ENCODE data around the gene NDEL1. TPM values are rescaled to one million over a fixed set of nuclear protein-coding genes. Genes with fewer than 3 reads are reported as not detected.

The NDEL1 gene
- total RNA-seq, 1 experiment from 2014 or later: 39.2 TPM

- ChIA-PET RAD21 (ENCODE audit: low non-redundant PET in 1 of 2, low total read pairs in 2 of 2, uncharacterized antibody in 2 of 2, unreplicated experiment in 2 of 2) (no interaction called here), CTCF (no interaction called here), POLR2A (no interaction called here)
- Histone ChIP-seq H3K4me1 (ENCODE audit: control insufficient read depth in 1 of 2, insufficient read depth in 2 of 2, low read length in 2 of 2) (no peaks in the 10 kb centered on the region), H3K9ac (ENCODE audit: low read length) (no peak overlapping the region), H3K9me3 (ENCODE audit: control insufficient read depth in 1 of 2, insufficient read depth in 1 of 2, low read depth in 1 of 2, low read length in 2 of 2) (no peaks in the 10 kb centered on the region), H3K36me3 (ENCODE audit: control insufficient read depth in 1 of 2, insufficient read depth in 2 of 2, low read length in 2 of 2) (peaks cover 27 to 40% of the 10 kb centered on the region in 2 experiments), H3K79me2 (ENCODE audit: insufficient read depth, low read length) (no peaks in the 10 kb centered on the region; the same call in 1 of the 2 replicates), H4K20me1 (ENCODE audit: insufficient read depth) (no peaks in the 10 kb centered on the region), H3K27me3 (ENCODE audit: insufficient read depth, low read length) (no peaks in the 10 kb centered on the region), H3K27ac (ENCODE audit: low read depth, low read length) (no peak overlapping the region), H2AFZ (ENCODE audit: low read depth, low read length, poor library complexity, severe bottlenecking) (no peak overlapping the region), H3K9me2 (ENCODE audit: insufficient read depth) (no peaks in the 10 kb centered on the region), H3K4me2 (ENCODE audit: low read length) (no peak overlapping the region), H3K4me3 (replicated peaks in 1 of 2; ENCODE audit: low read depth in 1 of 2, low read length in 2 of 2) (no peak overlapping the region)
- TF ChIP-seq ZNF274 (IDR thresholded peaks at IDR 0.05; ENCODE audit: low read depth, low read length): no peak
- no TSS peak for BruUV-seq (replicated peaks)
- intact Hi-C loops (cut with micrococcal nuclease): no loop called here
- ATAC-seq (no peak), DNase-seq (ENCODE audit: low read depth, low spot score) (no peak)
These were observed 39.5 kb downstream of the NDEL1 start for GRCh38 chr17:8475227-8475626.

GRCh38 chr17:8475781-8476180 lies 40.1 kb downstream of the NDEL1 start:
- TF ChIP-seq SIN3A (IDR thresholded peaks at IDR 0.05; ENCODE audit: low read depth): no peak
- TF ChIP-seq RAD21 (IDR thresholded peaks at IDR 0.05; ENCODE audit: low read depth): no peak
- no peak for TF ChIP-seq EGR1 (IDR thresholded peaks at IDR 0.05; ENCODE audit: low read depth)
- TF ChIP-seq POLR2A (IDR thresholded peaks at IDR 0.05; ENCODE audit: borderline replicate concordance, extremely low read depth, insufficient read depth, insufficient read length): no peak
- no peak for TF ChIP-seq POLR2AphosphoS5 (IDR thresholded peaks at IDR 0.05; ENCODE audit: low read depth, low read length)
- TF ChIP-seq JUND (IDR thresholded peaks at IDR 0.05): no peak
- no peak for TF ChIP-seq FOSL1 (IDR thresholded peaks at IDR 0.05; ENCODE audit: low read depth)
- TF ChIP-seq ZFX (IDR thresholded peaks at IDR 0.05): no peak
- TF ChIP-seq CEBPB (IDR thresholded peaks at IDR 0.05; ENCODE audit: low read depth): no peak
- TF ChIP-seq, protein P1, sequence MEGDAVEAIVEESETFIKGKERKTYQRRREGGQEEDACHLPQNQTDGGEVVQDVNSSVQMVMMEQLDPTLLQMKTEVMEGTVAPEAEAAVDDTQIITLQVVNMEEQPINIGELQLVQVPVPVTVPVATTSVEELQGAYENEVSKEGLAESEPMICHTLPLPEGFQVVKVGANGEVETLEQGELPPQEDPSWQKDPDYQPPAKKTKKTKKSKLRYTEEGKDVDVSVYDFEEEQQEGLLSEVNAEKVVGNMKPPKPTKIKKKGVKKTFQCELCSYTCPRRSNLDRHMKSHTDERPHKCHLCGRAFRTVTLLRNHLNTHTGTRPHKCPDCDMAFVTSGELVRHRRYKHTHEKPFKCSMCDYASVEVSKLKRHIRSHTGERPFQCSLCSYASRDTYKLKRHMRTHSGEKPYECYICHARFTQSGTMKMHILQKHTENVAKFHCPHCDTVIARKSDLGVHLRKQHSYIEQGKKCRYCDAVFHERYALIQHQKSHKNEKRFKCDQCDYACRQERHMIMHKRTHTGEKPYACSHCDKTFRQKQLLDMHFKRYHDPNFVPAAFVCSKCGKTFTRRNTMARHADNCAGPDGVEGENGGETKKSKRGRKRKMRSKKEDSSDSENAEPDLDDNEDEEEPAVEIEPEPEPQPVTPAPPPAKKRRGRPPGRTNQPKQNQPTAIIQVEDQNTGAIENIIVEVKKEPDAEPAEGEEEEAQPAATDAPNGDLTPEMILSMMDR (IDR thresholded peaks at IDR 0.05 in 2 of 3, conservative IDR thresholded peaks at IDR 0.05 in 1 of 3; ENCODE audit: borderline replicate concordance in 1 of 3, insufficient read depth in 1 of 3, low read depth in 2 of 3, low read length in 2 of 3): no peak
- TF ChIP-seq ZBTB33 (IDR thresholded peaks at IDR 0.05; ENCODE audit: extremely low read depth, insufficient replicate concordance, low read length): no peak
- TF ChIP-seq MAX (IDR thresholded peaks at IDR 0.05): no peak
- TF ChIP-seq SP1 (IDR thresholded peaks at IDR 0.05; ENCODE audit: low read depth): no peak
- TF ChIP-seq ZNF274 (IDR thresholded peaks at IDR 0.05; ENCODE audit: low read depth, low read length): no peak
- TF ChIP-seq, protein P2, sequence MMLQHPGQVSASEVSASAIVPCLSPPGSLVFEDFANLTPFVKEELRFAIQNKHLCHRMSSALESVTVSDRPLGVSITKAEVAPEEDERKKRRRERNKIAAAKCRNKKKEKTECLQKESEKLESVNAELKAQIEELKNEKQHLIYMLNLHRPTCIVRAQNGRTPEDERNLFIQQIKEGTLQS (IDR thresholded peaks at IDR 0.05): no peak
- no TSS peak for BruUV-seq (replicated peaks)
- CTCF ChIA-PET: no interaction called here
- no peaks in the 10 kb centered on the region for H3K9me2 ChIP-seq (ENCODE audit: insufficient read depth)
- no peaks in the 10 kb centered on the region for H3K9me3 ChIP-seq (ENCODE audit: control insufficient read depth in 1 of 2, insufficient read depth in 1 of 2, low read depth in 1 of 2, low read length in 2 of 2)
- intact Hi-C loops (cut with micrococcal nuclease): no loop called here
- no peaks in the 10 kb centered on the region for H4K20me1 ChIP-seq (ENCODE audit: insufficient read depth)
- no peak overlapping the region for H3K4me3 ChIP-seq (replicated peaks in 1 of 2; ENCODE audit: low read depth in 1 of 2, low read length in 2 of 2)
- POLR2A ChIA-PET: no interaction called here
- H3K4me2 ChIP-seq (ENCODE audit: low read length): no peak overlapping the region
- no peaks in the 10 kb centered on the region for H3K27me3 ChIP-seq (ENCODE audit: insufficient read depth, low read length)
- RAD21 ChIA-PET (ENCODE audit: low non-redundant PET in 1 of 2, low total read pairs in 2 of 2, uncharacterized antibody in 2 of 2, unreplicated experiment in 2 of 2): no interaction called here
- H3K27ac ChIP-seq (ENCODE audit: low read depth, low read length): no peak overlapping the region
- DNase-seq (ENCODE audit: low read depth, low spot score) (no peak), ATAC-seq (no peak)
- no peak overlapping the region for H3K9ac ChIP-seq (ENCODE audit: low read length)
- peaks cover 27 to 40% of the 10 kb centered on the region in 2 experiments for H3K36me3 ChIP-seq (ENCODE audit: control insufficient read depth in 1 of 2, insufficient read depth in 2 of 2, low read length in 2 of 2)
- no peaks in the 10 kb centered on the region for H3K4me1 ChIP-seq (ENCODE audit: control insufficient read depth in 1 of 2, insufficient read depth in 2 of 2, low read length in 2 of 2)
- H2AFZ ChIP-seq (ENCODE audit: low read depth, low read length, poor library complexity, severe bottlenecking): no peak overlapping the region
- no peaks in the 10 kb centered on the region for H3K79me2 ChIP-seq (ENCODE audit: insufficient read depth, low read length)

Data from HCT116 (cell line).